ENCODE results near the gene TRAPPC2. TPM values are rescaled to one million over a fixed set of nuclear protein-coding genes. Genes with fewer than 3 reads are reported as not detected.

TRAPPC2 gene
- total RNA-seq, 4 donors from 2014 or later = 5.9 to 16.5 (median 9.2) TPM

GRCh38 chrX:13695601-13696115 is 38.8 kb downstream of the TRAPPC2 start:
- TF ChIP-seq CTCF (IDR thresholded peaks at IDR 0.05; ENCODE audit: low read depth) = no peak

- no peak for TF ChIP-seq CTCF (IDR thresholded peaks at IDR 0.05; ENCODE audit: low read depth)
These were observed 39.4 kb downstream of the TRAPPC2 start for GRCh38 chrX:13694983-13695382.

- TF ChIP-seq CTCF (IDR thresholded peaks at IDR 0.05; ENCODE audit: low read depth) = no peak
These were observed 40.1 kb downstream of the TRAPPC2 start for GRCh38 chrX:13694359-13694758.

- no peak for TF ChIP-seq CTCF (IDR thresholded peaks at IDR 0.05; ENCODE audit: low read depth)
These were observed 41.0 kb downstream of the TRAPPC2 start for GRCh38 chrX:13693341-13693961.

- TF ChIP-seq CTCF (IDR thresholded peaks at IDR 0.05; ENCODE audit: low read depth) = no peak
These were observed 41.6 kb downstream of the TRAPPC2 start for GRCh38 chrX:13692771-13693231.

GRCh38 chrX:13691841-13692371 is 42.5 kb downstream of the TRAPPC2 start:
- TF ChIP-seq CTCF (IDR thresholded peaks at IDR 0.05; ENCODE audit: low read depth) = no peak

- TF ChIP-seq CTCF (IDR thresholded peaks at IDR 0.05; ENCODE audit: low read depth) = no peak
These were observed 43.6 kb downstream of the TRAPPC2 start for GRCh38 chrX:13690836-13691235.
